GM23248 (cell line): ENCODE results near the gene PSENEN.

ENCODE experiments used
- EZH2 ChIP-seq: fragments of 200-600 bp; sonication (generic); IDR thresholded peaks from 2 replicates; pipeline ENCODE4 v1.6.1; 2018; ENCODE audit warnings: antibody characterized with exemption, mild to moderate bottlenecking; ENCODE audit not compliant: insufficient read depth, poor library complexity, severe bottlenecking
- EZH2phosphoT487 ChIP-seq: fragments of 200-600 bp; sonication (generic); IDR thresholded peaks from 2 replicates; pipeline ENCODE4 v1.6.1; 2018; ENCODE audit warnings: antibody characterized with exemption, moderate library complexity, mild to moderate bottlenecking, low read depth; ENCODE audit not compliant: insufficient read depth

DNA sequence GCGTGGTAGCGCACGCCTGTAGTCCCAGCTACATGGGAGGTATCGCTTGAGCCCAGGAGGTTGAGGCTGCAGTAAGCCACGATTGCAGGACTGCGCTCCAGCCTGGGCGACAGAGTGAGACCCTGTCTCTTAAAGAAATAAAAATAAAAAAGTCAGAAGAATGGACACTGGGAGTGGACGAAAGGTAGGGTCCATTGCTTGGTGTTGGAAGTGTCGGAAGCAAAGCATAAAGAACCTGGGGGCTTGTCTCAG is 29.5 kb downstream of the PSENEN start:
- no peak for TF ChIP-seq EZH2phosphoT487
- no peak for TF ChIP-seq EZH2
